HepG2 (cell line): Measurements from ENCODE around the gene MYO15A. TPM values are rescaled to one million over a fixed set of nuclear protein-coding genes. Genes with fewer than 3 reads are reported as not detected.

Source experiments
- ATF2 ChIP-seq: sonication (generic); formaldehyde crosslinking; IDR thresholded peaks from 2 replicates; pipeline ENCODE4 v1.4.0; 2020; ENCODE audit warnings: missing genetic modification reagents
- GPN1 ChIP-seq: sonication (generic); formaldehyde crosslinking; IDR thresholded peaks from 2 replicates; pipeline ENCODE4 v1.5.1; 2020; ENCODE audit warnings: missing genetic modification reagents, borderline replicate concordance
- KLF9 ChIP-seq: IDR thresholded peaks from 2 replicates; pipeline ENCODE4 v1.6.1; 2016; ENCODE audit warnings: low read depth
- NFE2L2 ChIP-seq: fragments of 150-350 bp; IDR thresholded peaks from 2 replicates; pipeline ENCODE4 v1.6.1; 2014; ENCODE audit warnings: low read length
- NR2F6 ChIP-seq, 2 experiments: IDR thresholded peaks; 2 replicates each; pipeline ENCODE4 v1.6.1; 2016; ENCODE audit warnings: antibody characterized with exemption in 1 of 2, mild to moderate bottlenecking in 1 of 2
- NRL ChIP-seq: sonication (generic); formaldehyde crosslinking; IDR thresholded peaks from 2 replicates; pipeline ENCODE4 v1.5.0; 2020; ENCODE audit warnings: missing genetic modification reagents, mild to moderate bottlenecking, moderate library complexity, borderline replicate concordance
- SOX13 ChIP-seq, 3 experiments: fragments of 450-650 bp in 1 of 3; sonication (generic) in 1 of 3; formaldehyde crosslinking in 1 of 3; IDR thresholded peaks in 2 of 3; conservative IDR thresholded peaks in 1 of 3; 2 replicates each; pipeline versions ENCODE4 v1.5.0 to v1.6.1; 2016 to 2020; ENCODE audit warnings: antibody characterized with exemption in 1 of 3, mild to moderate bottlenecking in 1 of 3, missing compliant biosample characterization in 1 of 3, missing genetic modification reagents in 1 of 3, moderate library complexity in 1 of 3
- TARDBP ChIP-seq: sonication (generic); formaldehyde crosslinking; IDR thresholded peaks from 2 replicates; pipeline ENCODE4 v1.8.0; 2022; ENCODE audit warnings: mild to moderate bottlenecking, missing genetic modification reagents
- ZMYM2 ChIP-seq: sonication (generic); formaldehyde crosslinking; IDR thresholded peaks from 2 replicates; pipeline ENCODE4 v1.8.0; 2022; ENCODE audit warnings: mild to moderate bottlenecking, missing genetic modification reagents
- ZNF101 ChIP-seq: sonication (generic); formaldehyde crosslinking; IDR thresholded peaks from 2 replicates; pipeline ENCODE4 v1.4.0; 2020; ENCODE audit warnings: mild to moderate bottlenecking, low read depth, missing genetic modification reagents, borderline replicate concordance
- ZNF121 ChIP-seq: sonication (generic); formaldehyde crosslinking; IDR thresholded peaks from 2 replicates; pipeline ENCODE4 v1.5.0; 2020; ENCODE audit warnings: mild to moderate bottlenecking, missing genetic modification reagents
- ZNF460 ChIP-seq: sonication (generic); formaldehyde crosslinking; IDR thresholded peaks from 2 replicates; pipeline ENCODE4 v1.5.1; 2020; ENCODE audit warnings: missing genetic modification reagents, mild to moderate bottlenecking, borderline replicate concordance
- ZNF543 ChIP-seq: sonication (generic); formaldehyde crosslinking; IDR thresholded peaks from 2 replicates; pipeline ENCODE4 v1.4.0; 2020; ENCODE audit warnings: mild to moderate bottlenecking, missing genetic modification reagents
- ZNF687 ChIP-seq: sonication (generic); formaldehyde crosslinking; IDR thresholded peaks from 2 replicates; pipeline ENCODE4 v1.5.1; 2020; ENCODE audit warnings: mild to moderate bottlenecking, missing genetic modification reagents, moderate library complexity
- ZNF816 ChIP-seq: sonication (generic); formaldehyde crosslinking; IDR thresholded peaks from 2 replicates; pipeline ENCODE4 v1.8.0; 2022; ENCODE audit warnings: missing genetic modification reagents, mild to moderate bottlenecking, borderline replicate concordance
- polyA plus RNA-seq, 8 experiments: library from polyadenylated mRNA; depleted of rRNA in 3 of 8; stranded (reverse) in 7 of 8; unstranded in 1 of 8; fragments of >200 nt; fragmentation: Illumina TruSeq in 4 of 8; extraction: Trizol in 4 of 8; gene quantifications; 2 replicates each; pipeline versions ENCODE4 v1.2.1 to v1.2.3, GENCODE V29; 2011 to 2016; ENCODE audit warnings: low read depth in 4 of 8, missing spikeins in 1 of 8, mixed read lengths in 1 of 8; ENCODE audit not compliant: insufficient read depth in 1 of 8
- total RNA-seq, 5 experiments: library from RNA; depleted of rRNA; stranded (reverse); fragments of >200 nt; fragmentation: Illumina TruSeq; extraction: Trizol; gene quantifications; 2 replicates each; pipeline ENCODE4 v1.2.3, GENCODE V29; 2016; ENCODE audit warnings: low read depth in 1 of 5
- TF ChIP-seq, protein P1 (sequence below): IDR thresholded peaks from 2 replicates; pipeline ENCODE4 v1.6.1; 2016; ENCODE audit warnings: missing compliant biosample characterization, missing genetic modification reagents, borderline replicate concordance
- TF ChIP-seq, protein P2 (sequence below): sonication (generic); formaldehyde crosslinking; IDR thresholded peaks from 2 replicates; pipeline ENCODE4 v1.4.0; 2020; ENCODE audit warnings: missing genetic modification reagents

MYO15A gene
- total and polyA plus RNA-seq, 2 of the 13 experiments (the other 11 are each of a cell fraction or from before 2014, with no cell fraction given), result 0.07 to 0.20 TPM

DNA sequence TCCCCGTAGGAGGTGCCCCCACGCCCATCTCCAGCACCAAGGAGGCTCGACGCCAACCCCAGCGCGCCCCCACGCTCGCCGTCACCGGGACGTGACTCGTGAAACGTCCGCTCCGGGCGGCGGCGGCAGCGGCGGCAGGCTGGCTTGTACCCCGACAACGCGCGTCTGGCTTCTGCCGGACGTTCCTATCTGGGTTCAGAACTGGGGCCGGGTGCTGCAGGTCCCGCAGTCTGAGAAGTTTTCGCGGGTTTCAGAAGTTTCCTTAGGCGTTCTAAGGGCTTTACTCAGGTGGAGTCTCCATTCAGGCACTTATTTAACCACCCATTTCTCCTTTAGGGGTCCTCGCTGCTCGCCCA is 74.4 kb downstream of the MYO15A start (continued):
- TF ChIP-seq ZNF687 (CRISPR knock-in tag) (peak; percentile 93), ZNF101 (CRISPR knock-in tag) (no peak), KLF9 (CRISPR knock-in tag) (peak; percentile 19; the same call in 1 of the 2 replicates), ZNF460 (CRISPR knock-in tag) (peak; percentile 3; the same call in 1 of the 2 replicates), GPN1 (CRISPR knock-in tag) (0 out of 2 replicates have a peak, but pooled peaks have one; percentile 34), SOX13 (IDR thresholded peaks at IDR 0.05) (no peak), SOX13 (CRISPR knock-in tag; conservative IDR thresholded peaks at IDR 0.05 in 1 of 2, IDR thresholded peaks at IDR 0.05 in 1 of 2) (peak in 1 of 2 experiments; percentile 10; a peak in 1 of 4 replicates), ZNF816 (CRISPR knock-in tag) (no peak), NFE2L2 (no peak), ZNF121 (CRISPR knock-in tag) (no peak), NRL (CRISPR knock-in tag) (0 out of 2 replicates have a peak, but pooled peaks have one; percentile 27), ATF2 (CRISPR knock-in tag) (no peak), ZNF543 (CRISPR knock-in tag) (peak; percentile 35; the same call in 1 of the 2 replicates), NR2F6 (IDR thresholded peaks at IDR 0.05) (no peak), NR2F6 (CRISPR knock-in tag; IDR thresholded peaks at IDR 0.05) (peak; percentile 34; the same call in 1 of the 2 replicates), ZMYM2 (no peak), TARDBP (CRISPR knock-in tag) (no peak)
- TF ChIP-seq, protein P1, sequence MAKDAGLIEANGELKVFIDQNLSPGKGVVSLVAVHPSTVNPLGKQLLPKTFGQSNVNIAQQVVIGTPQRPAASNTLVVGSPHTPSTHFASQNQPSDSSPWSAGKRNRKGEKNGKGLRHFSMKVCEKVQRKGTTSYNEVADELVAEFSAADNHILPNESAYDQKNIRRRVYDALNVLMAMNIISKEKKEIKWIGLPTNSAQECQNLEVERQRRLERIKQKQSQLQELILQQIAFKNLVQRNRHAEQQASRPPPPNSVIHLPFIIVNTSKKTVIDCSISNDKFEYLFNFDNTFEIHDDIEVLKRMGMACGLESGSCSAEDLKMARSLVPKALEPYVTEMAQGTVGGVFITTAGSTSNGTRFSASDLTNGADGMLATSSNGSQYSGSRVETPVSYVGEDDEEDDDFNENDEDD (CRISPR knock-in tag), result no peak; the same call in 1 of the 2 replicates
- TF ChIP-seq, protein P2, sequence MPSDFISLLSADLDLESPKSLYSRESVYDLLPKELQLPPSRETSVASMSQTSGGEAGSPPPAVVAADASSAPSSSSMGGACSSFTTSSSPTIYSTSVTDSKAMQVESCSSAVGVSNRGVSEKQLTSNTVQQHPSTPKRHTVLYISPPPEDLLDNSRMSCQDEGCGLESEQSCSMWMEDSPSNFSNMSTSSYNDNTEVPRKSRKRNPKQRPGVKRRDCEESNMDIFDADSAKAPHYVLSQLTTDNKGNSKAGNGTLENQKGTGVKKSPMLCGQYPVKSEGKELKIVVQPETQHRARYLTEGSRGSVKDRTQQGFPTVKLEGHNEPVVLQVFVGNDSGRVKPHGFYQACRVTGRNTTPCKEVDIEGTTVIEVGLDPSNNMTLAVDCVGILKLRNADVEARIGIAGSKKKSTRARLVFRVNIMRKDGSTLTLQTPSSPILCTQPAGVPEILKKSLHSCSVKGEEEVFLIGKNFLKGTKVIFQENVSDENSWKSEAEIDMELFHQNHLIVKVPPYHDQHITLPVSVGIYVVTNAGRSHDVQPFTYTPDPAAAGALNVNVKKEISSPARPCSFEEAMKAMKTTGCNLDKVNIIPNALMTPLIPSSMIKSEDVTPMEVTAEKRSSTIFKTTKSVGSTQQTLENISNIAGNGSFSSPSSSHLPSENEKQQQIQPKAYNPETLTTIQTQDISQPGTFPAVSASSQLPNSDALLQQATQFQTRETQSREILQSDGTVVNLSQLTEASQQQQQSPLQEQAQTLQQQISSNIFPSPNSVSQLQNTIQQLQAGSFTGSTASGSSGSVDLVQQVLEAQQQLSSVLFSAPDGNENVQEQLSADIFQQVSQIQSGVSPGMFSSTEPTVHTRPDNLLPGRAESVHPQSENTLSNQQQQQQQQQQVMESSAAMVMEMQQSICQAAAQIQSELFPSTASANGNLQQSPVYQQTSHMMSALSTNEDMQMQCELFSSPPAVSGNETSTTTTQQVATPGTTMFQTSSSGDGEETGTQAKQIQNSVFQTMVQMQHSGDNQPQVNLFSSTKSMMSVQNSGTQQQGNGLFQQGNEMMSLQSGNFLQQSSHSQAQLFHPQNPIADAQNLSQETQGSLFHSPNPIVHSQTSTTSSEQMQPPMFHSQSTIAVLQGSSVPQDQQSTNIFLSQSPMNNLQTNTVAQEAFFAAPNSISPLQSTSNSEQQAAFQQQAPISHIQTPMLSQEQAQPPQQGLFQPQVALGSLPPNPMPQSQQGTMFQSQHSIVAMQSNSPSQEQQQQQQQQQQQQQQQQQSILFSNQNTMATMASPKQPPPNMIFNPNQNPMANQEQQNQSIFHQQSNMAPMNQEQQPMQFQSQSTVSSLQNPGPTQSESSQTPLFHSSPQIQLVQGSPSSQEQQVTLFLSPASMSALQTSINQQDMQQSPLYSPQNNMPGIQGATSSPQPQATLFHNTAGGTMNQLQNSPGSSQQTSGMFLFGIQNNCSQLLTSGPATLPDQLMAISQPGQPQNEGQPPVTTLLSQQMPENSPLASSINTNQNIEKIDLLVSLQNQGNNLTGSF (CRISPR knock-in tag), result peak; percentile 70; the same call in 1 of the 2 replicates
